ENCODE measurements around the gene ACSM5. TPM values are rescaled to one million over a fixed set of nuclear protein-coding genes. Genes with fewer than 3 reads are reported as not detected.
"Not testable (repeated sequence)": the region's sequence is repeated elsewhere in the genome, so short reads cannot be mapped to it uniquely, and the experiment has no call there.

ACSM5 gene
- total RNA-seq, 1 experiment from 2014 or later = not detected

- H3K4me3 ChIP-seq (ENCODE audit: low read depth, low read length, poor library complexity, severe bottlenecking) = no peak overlapping the region
- intact Hi-C loops (cut with micrococcal nuclease; ENCODE audit: unreplicated experiment) = no loop called here
- no peaks in the 10 kb centered on the region for H3K36me3 ChIP-seq (ENCODE audit: insufficient read depth, low read length, poor library complexity, severe bottlenecking)
- DNase-seq (ENCODE audit: low spot score) = no peak
- H3K9me3 ChIP-seq (ENCODE audit: low read depth, low read length, poor library complexity, severe bottlenecking) = no peaks in the 10 kb centered on the region
- CTCF ChIA-PET = no interaction called here
- no peak overlapping the region for H3K27ac ChIP-seq (ENCODE audit: low read depth, low read length, poor library complexity, severe bottlenecking)
- POLR2A ChIA-PET (ENCODE audit: low non-redundant PET) = no interaction called here
- no TSS peak for BruUV-seq (replicated peaks)
- no peaks in the 10 kb centered on the region for H3K27me3 ChIP-seq (replicated peaks; ENCODE audit: insufficient read depth, low read depth, low read length, poor library complexity)
- no peaks in the 10 kb centered on the region for H3K4me1 ChIP-seq (ENCODE audit: insufficient read depth, low read length, poor library complexity, severe bottlenecking)
- TF ChIP-seq CTCF (conservative IDR thresholded peaks at IDR 0.05; ENCODE audit: low read depth, low read length) (no peak), EZH2 (IDR thresholded peaks at IDR 0.05; ENCODE audit: borderline replicate concordance, low read depth, low read length, poor library complexity, severe bottlenecking) (no peak)
Observed at GRCh38 chr16:20411055-20411454, 1.7 kb downstream of the ACSM5 start.

GRCh38 chr16:20415541-20415940 is 6.2 kb downstream of the ACSM5 start:
- no TSS peak for BruUV-seq (replicated peaks)
- intact Hi-C loops (cut with micrococcal nuclease; ENCODE audit: unreplicated experiment) = no loop called here
- POLR2A ChIA-PET (ENCODE audit: low non-redundant PET) = no interaction called here
- Histone ChIP-seq H3K36me3 (ENCODE audit: insufficient read depth, low read length, poor library complexity, severe bottlenecking) (no peaks in the 10 kb centered on the region), H3K27ac (ENCODE audit: low read depth, low read length, poor library complexity, severe bottlenecking) (no peak overlapping the region), H3K27me3 (replicated peaks; ENCODE audit: insufficient read depth, low read depth, low read length, poor library complexity) (no peaks in the 10 kb centered on the region), H3K4me1 (ENCODE audit: insufficient read depth, low read length, poor library complexity, severe bottlenecking) (no peaks in the 10 kb centered on the region), H3K4me3 (ENCODE audit: low read depth, low read length, poor library complexity, severe bottlenecking) (no peak overlapping the region), H3K9me3 (ENCODE audit: low read depth, low read length, poor library complexity, severe bottlenecking) (no peaks in the 10 kb centered on the region)
- TF ChIP-seq CTCF (conservative IDR thresholded peaks at IDR 0.05; ENCODE audit: low read depth, low read length) = no peak
- no peak for TF ChIP-seq EZH2 (IDR thresholded peaks at IDR 0.05; ENCODE audit: borderline replicate concordance, low read depth, low read length, poor library complexity, severe bottlenecking)
- CTCF ChIA-PET = no interaction called here
- DNase-seq (ENCODE audit: low spot score) = no peak

- H3K36me3 ChIP-seq (ENCODE audit: insufficient read depth, low read length, poor library complexity, severe bottlenecking); H3K27me3 ChIP-seq (replicated peaks; ENCODE audit: insufficient read depth, low read depth, low read length, poor library complexity); H3K4me1 ChIP-seq (ENCODE audit: insufficient read depth, low read length, poor library complexity, severe bottlenecking); POLR2A ChIA-PET (ENCODE audit: low non-redundant PET); BruUV-seq (replicated peaks); H3K9me3 ChIP-seq (ENCODE audit: low read depth, low read length, poor library complexity, severe bottlenecking); H3K4me3 ChIP-seq (ENCODE audit: low read depth, low read length, poor library complexity, severe bottlenecking); H3K27ac ChIP-seq (ENCODE audit: low read depth, low read length, poor library complexity, severe bottlenecking); CTCF ChIA-PET; intact Hi-C loops (cut with micrococcal nuclease; ENCODE audit: unreplicated experiment); DNase-seq (ENCODE audit: low spot score): not testable (repeated sequence)
Observed at GRCh38 chr16:20419093-20419492, 9.8 kb downstream of the ACSM5 start.

- DNase-seq (ENCODE audit: low spot score); intact Hi-C loops (cut with micrococcal nuclease; ENCODE audit: unreplicated experiment); CTCF ChIA-PET: not testable (repeated sequence)
Observed at GRCh38 chr16:20421748-20422147, 12.4 kb downstream of the ACSM5 start.

GRCh38 chr16:20423772-20424128 is 14.4 kb downstream of the ACSM5 start:
- H3K27me3 ChIP-seq (replicated peaks; ENCODE audit: insufficient read depth, low read depth, low read length, poor library complexity); H3K4me1 ChIP-seq (ENCODE audit: insufficient read depth, low read length, poor library complexity, severe bottlenecking); POLR2A ChIA-PET (ENCODE audit: low non-redundant PET); H3K9me3 ChIP-seq (ENCODE audit: low read depth, low read length, poor library complexity, severe bottlenecking); intact Hi-C loops (cut with micrococcal nuclease; ENCODE audit: unreplicated experiment); H3K27ac ChIP-seq (ENCODE audit: low read depth, low read length, poor library complexity, severe bottlenecking); CTCF ChIA-PET; H3K4me3 ChIP-seq (ENCODE audit: low read depth, low read length, poor library complexity, severe bottlenecking); DNase-seq (ENCODE audit: low spot score); BruUV-seq (replicated peaks); H3K36me3 ChIP-seq (ENCODE audit: insufficient read depth, low read length, poor library complexity, severe bottlenecking): not testable (repeated sequence)

More at GRCh38 chr16:20421748-20422147, 12.4 kb downstream of the ACSM5 start:
- H3K27ac ChIP-seq (ENCODE audit: low read depth, low read length, poor library complexity, severe bottlenecking); H3K27me3 ChIP-seq (replicated peaks; ENCODE audit: insufficient read depth, low read depth, low read length, poor library complexity); H3K9me3 ChIP-seq (ENCODE audit: low read depth, low read length, poor library complexity, severe bottlenecking); POLR2A ChIA-PET (ENCODE audit: low non-redundant PET); H3K4me3 ChIP-seq (ENCODE audit: low read depth, low read length, poor library complexity, severe bottlenecking); BruUV-seq (replicated peaks); H3K36me3 ChIP-seq (ENCODE audit: insufficient read depth, low read length, poor library complexity, severe bottlenecking); H3K4me1 ChIP-seq (ENCODE audit: insufficient read depth, low read length, poor library complexity, severe bottlenecking): not testable (repeated sequence)

All from A673 (cell line).